ENCODE data around the gene GABRQ.
A peak's percentile ranks its signal among the peaks of the same experiment; 100 is the strongest.

GABRQ gene

DNA sequence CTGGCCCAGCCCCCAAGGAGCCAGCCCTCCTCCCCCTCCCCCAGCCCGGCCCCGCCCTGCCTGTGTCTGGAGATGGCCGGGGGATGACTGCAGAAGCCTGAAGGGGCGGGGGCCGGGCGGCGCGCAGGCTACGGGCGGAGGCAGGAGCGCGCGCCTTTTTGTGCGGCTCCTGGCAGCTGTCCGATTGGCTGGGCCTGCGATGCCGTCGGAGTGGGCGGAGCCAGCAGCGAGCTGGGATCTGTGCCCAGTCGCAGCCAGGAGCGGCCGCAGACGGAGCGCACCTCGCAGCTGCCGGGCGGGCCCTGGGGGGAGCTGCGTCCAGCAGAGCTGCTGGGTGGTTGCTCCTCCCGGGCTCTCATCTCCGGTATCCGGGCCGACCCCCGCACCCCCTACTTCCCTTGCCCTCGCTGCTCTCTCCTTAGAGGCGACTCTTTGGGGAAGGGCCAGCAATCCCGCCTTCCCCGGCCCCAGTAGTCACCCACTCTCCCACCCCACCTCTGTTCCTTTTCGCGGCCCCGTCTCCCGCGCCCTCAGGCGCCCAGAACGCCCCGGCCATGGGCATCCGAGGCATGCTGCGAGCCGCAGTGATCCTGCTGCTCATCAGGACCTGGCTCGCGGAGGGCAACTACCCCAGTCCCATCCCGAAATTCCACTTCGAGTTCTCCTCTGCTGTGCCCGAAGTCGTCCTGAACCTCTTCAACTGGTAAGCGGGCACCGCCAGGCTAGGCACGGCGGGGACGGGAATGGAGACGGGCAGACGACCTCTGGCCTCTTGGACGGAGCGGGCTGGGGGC, at the start of gene GABRQ:
Gene GABRQ, plus strand, starts transcription at position 247 of the 794 bp plus-strand sequence. Its CDS starts 308 bp downstream, at position 555.
- DNase-seq (ENCODE audit: low read depth), result peak; percentile 8

DNA sequence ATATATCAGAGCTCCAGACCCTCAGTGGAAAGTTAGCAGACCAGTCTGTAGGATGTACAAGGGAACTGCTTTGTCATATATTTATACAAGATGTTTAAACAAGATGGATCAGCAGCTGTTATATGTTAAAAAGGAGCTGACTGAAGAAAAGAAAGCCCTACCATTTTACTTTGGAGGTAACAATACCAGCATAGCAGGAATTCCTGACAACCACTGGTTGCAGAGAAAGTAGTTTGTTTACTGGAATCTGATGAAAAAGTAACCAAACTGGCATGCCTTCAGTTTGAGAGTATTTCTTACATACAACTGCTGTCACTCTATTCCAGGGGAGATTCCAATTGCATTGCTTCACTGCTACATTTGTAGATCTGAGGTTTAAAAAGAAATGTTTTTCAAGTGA, 49.5 kb upstream of the GABRQ start:
- no peak for DNase-seq (ENCODE audit: low read depth)

DNA sequence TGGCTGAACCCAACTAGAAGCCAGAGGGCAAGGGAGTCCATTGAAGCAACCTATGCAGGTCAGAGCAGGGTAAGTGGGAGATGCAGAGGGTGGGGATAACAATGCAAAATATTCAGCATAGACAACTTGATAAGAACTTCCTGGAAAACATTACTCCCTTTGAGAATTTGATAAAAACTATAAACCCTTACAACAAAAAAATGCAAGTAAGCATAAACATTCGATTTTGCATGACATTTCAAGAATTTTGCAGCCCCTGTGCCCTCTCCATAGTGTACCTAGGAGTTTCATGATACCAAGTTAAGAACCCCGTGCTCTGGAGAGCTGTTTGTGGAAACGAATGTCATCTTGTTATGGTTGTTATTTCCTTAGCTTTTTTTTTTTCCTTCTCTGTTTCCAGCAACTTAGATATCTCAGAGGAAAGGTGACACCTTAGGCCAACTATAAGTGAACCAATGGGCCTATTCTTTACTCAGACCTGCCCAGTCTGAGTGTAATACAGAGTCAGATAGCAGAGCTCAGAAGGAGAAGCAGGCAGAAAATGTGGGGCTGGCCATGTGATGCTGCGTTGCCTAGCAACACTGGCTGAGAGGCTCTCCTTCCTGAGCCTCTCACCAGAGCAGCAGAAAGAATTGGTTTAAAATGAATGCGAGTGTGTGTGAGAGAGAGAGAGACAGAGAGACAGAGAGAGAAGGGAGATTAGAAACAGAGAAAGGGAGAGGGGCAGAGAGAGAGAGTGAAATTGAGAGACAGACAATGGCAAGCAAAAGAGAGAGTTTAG, 36.7 kb upstream of the GABRQ start:
- no peak for DNase-seq (ENCODE audit: low read depth)

DNA sequence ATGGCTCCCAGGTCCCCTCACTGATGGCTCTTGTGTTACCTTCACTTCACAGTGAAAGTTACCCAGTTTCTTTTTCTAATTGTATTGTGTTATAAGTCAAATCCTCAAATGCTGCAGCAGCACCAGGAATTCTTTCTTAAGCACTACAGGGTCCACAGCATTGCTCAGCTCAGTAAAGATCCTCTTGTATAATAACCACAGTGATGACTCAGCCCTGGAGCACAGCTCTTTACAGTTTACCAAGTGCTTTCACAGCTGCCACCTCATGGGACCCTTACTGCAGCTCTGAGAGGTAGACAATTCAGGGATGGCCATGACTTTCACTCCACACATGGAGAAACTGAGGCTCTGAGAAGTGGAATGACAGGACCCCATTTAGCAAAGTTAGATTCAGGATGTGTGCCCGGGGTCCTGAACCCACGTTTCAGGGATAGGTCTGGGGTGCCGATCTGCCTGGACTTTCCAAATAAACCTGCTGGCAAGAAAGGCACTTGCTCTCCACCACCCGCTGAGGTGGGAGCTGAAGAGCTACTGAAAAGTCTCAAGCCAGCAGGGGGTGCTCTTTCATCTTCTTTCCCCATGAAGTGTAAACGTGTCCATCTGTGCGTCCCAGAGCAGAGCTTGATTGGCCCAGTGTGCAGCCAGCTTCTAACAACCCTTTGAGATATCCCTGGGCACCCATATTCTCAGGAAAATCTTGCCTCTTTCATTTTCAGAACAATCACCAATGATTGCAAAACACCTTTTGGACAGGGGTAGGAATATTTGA, 35.7 kb upstream of the GABRQ start:
- DNase-seq (ENCODE audit: low read depth), result no peak

DNA sequence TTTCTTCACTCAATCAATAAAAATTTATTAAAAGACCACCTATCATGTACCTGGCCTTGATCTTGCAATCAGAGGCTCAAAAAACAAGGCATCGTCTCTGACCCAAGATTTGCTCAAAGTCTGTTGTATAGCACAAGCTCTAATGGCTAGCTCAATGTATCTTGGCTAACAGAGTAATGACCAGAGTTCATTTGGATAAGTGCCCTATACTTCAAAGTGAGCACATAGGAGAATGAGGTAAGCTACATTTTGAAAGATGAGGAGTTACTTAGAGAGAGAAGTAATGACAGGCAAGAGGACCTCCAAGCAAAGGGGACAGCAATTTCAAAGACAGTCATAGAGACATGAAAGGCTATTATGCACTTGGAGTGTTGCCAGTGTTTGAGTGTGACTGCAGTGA, 22.9 kb upstream of the GABRQ start:
- DNase-seq (ENCODE audit: low read depth), result no peak

DNA sequence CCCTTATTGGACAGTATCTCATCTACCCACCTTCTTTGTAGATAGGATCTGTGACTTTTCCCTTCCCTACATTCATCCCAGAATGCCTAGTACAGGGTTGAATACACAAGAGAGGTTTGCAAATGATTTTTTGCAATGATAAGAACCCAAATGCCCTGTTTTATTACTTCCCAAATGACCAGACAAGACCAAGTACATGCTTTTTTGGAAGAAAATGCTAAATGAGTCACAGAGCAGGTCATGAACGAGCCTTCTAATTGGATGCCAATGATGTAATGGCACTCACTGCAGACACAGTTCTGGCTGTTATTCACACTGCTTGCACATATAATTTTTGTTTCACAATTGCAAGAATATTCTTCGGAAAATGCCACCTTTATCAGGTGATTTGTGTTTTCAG, 17.8 kb upstream of the GABRQ start:
- DNase-seq (ENCODE audit: low read depth), result no peak

DNA sequence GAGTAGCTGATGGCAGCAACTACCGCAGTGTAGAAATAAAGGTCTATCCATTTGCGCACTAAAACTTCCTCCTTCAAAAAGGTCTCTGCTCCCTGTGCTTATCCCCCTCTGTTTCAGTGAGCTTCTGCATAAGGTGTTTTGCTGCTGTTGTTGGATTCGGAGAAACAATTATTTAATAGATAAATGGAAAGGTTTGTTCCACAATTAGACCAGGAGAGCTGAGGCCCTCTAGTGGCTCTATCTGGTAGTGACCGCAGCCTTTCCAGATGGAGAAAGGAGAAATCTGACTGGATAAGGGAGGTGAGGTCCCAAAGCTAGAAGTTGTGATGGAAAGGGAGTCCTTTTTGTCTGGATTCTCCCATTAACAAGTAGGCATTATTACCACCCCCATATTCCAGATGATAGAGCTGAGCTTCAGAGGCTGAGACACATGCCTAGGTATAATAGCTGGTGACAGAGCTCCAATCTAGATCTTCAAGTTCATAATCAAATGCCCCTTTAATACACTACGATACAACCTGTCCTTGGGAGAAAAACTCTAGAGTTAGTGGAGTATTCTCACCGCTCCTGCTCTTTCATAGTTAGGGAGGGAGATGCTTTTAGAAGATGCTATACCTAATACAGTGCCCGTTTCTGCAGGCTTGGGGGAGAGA, 5.1 kb upstream of the GABRQ start:
- peak; percentile 16 for DNase-seq (ENCODE audit: low read depth)

DNA sequence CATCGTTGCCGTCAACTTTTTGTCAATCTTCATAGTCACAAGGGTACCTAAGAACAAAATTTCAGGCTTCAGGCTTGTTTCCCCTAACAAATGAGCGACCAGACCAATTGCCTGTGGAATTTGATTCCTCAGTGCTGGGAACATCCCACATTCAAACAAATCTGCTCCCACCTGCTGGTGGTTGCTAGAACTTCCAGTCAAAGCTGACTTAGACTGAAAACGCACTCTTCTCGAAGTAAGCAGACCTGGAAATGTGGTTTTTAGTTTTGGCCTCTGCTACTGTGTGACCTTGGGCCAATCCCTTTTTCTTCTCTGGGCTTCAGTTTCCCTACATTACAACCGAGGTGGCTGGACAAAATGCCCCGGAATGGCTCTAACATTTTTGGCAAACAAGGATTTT, 1.8 kb upstream of the GABRQ start:
- peak; percentile 51 for DNase-seq (ENCODE audit: low read depth)

DNA sequence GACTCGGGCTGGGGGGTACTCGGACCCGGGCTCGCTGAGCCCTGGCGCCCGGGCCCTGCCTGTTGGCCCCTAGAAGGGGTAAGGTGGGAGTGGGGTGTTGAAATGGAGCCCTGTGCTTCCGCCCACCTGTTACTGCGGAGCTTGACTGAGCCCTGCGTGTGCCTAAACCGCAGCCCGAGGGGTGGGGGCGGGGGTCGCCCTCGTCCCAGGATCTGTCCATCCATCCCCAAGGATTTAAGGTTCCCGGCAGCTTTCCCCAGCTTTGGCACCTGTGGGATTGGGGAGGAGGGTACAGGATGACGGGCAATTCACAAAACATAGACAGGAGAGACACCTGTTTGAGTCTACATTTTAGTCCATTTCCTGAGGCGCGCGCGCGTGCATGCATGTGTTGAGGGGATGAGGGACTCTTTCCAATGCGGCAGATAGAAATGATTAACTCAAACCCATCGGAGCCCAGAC, 779 bp downstream of the GABRQ start:
- no peak for DNase-seq (ENCODE audit: low read depth)

DNA sequence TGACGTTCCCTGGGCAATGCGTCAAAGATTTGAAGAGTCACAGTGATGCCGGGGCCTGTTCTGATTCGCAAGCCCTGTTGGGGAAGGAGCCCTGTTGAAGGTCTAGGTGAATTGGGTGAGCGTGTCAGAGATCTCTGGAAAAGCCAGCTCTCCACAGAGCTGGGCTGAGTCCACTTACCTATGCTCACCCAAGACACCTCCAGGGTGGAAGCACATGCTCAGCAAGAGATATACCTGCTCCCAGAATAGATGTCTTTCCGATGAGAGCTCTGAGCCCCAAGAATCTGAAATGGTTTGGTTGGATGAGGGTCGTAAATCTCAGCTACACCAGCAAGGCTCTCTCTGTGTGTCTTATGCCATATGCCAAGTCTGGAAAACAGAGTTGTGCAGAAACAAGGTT, 1.7 kb downstream of the GABRQ start:
- DNase-seq (ENCODE audit: low read depth), result no peak

DNA sequence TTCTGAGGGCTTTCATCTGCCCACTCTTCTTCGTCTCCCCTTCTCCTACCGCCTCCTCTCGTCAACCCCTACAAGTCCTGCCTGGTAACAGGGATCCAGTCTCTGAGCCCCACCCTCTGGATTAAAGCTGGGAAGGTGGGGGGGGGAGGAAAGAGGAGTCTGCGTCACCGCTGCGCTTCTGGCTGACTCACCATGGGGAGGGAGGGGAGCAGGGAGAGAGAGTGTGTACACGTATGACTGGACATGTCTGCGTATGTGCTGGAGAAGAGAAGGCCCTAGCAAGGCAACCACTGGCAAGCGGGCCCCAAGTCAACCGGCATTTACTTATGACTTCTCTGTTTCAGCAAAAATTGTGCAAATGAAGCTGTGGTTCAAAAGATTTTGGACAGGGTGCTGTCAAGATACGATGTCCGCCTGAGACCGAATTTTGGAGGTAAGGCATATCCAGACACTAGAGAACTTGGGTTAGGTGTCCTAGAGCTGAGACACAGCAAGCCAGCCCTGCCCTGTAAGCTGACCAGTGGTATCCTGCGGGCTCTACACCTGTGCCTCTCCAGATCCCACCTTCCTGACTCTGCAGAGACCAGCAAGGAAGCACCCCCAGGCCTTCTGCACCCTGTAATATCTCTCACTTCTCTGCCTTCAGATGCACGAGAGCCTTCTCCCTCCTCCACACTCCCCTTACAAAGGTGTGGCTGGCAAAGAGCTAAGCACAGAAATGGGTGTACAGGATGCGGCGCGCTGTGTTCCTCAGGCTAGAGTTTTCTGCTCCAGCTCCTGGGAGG, 2.5 kb downstream of the GABRQ start:
- peak; percentile 25 for DNase-seq (ENCODE audit: low read depth)

DNA sequence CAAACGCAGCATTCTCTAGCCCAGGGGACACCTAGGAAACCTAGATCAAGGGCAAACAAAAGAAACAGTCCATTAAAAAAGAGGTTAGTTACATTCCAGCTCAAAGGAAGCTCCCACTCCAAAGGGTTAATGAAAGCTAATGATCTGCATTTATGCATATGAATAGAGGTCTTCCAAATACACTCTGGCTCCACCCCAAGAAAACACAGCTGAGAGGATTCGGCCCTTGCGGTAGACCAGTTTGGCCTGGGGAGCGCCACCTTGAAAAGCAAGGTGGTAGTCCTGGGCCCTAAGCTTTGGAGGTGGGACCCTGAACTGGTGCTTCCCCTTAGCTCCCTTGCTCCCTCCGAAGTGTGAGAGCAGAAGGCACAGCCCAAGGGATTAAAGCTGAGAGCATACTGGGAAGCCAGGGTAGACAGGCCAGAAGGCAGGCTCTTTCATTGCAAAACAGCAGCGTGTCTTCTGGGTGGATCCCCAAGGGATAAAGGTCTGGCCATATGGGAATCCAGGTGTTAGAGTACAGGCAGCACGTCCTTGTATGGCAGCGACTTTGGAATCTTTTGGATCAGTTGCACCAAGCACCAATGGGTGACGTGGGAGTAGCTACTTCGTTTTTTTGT, 3.7 kb downstream of the GABRQ start:
- DNase-seq (ENCODE audit: low read depth), result no peak

DNA sequence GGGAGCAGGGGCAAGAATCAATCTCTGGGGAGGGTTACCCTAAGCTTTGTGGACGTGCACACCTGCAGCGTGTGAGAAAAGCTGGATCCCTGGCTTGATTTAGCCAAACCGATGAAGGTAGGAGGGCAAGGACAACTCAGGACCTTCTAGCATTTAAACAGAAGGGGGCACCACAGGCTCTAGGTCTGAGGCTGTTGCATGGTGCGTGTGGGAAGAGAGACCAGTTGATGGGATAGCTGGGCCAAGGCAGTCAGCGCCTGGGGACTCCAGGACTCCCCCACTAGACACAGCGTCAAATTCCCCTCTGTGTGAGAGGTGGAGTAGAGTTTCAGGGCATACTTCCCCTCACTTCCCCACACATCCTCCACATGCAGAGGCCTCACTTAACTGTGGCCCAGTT, 4.3 kb downstream of the GABRQ start:
- DNase-seq (ENCODE audit: low read depth), result no peak

DNA sequence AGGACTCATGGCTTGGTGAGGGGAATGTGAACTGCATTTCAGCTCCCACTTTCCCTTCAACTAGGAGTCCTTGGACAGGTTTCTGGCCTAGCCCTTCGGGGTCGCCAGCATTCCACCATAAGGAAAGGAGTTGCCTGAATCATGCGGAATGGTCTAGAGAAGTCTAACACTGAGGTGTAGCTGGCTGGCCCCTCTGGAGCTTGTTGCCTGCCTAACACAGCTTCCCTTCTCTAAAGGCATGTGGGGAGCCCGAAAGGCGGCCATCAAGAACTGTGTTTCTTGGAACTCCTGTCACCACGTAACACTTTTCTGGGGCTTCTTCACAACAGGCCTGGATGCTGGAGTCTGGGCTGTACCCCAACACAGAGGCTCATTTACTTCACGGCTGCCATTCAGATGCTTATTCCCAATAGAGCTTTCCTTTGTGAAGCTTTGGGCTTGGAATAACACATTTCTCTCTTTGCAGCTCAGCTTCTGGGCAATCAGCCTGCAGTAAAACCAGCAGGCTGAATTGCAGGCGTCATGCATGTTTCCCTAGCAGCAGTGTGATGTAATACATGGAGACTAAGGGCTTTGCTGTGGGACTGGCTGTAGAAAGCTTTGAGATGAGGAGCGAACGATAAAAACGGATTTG, 5.4 kb downstream of the GABRQ start:
- DNase-seq (ENCODE audit: low read depth), result no peak

DNA sequence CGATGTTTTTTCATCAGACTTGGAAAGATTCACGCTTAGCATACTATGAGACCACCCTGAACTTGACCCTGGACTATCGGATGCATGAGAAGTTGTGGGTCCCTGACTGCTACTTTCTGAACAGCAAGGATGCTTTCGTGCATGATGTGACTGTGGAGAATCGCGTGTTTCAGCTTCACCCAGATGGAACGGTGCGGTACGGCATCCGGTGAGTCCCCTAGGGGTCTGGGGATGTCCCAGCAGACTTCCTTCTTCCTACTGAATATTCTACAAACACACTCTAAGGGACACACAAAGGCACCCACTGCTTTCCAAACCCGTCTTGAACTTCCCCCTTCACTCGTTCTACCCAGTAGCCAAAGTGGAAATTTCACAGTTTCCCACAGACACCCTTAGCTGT, 9.3 kb downstream of the GABRQ start:
- DNase-seq (ENCODE audit: low read depth), result no peak

DNA sequence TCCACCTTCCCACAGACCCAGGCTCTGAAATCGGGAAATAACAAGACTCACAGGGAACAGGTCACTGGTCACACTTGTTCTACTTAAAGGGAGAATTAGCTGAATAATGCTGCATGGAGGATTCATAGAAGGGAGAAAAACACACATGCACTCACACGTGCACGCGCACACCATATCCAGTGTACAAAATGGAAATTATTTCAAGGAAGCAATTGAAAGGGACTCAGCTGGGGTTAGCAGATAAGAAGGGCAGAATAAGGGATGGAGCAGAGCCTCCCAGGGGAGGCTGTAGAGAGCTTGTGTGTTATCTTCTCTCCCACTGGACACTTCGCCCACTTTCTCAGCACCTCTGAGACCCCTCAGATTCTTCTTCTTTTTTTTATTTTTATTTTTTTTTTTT, 10.3 kb downstream of the GABRQ start:
- no peak for DNase-seq (ENCODE audit: low read depth)

DNA sequence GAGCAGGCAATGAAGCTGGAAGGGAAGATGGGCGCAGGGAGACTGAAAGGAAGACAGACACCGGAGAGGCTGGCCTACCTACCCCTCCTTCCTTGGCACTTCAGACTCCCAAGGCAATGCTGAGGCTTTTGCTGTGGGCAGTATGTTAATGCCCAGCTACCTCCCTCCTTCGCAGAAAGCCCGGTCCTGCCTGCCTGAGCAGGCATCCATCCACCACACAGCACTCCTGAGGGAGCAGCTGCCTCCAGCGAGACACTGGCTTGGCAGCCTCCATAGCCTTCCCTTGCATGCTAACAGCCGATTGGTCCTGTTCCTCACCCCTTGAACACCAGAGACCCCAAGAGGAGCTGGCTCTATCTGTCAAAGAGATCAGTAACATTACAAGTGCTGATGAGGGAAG, 14.4 kb downstream of the GABRQ start:
- DNase-seq (ENCODE audit: low read depth), result no peak

DNA sequence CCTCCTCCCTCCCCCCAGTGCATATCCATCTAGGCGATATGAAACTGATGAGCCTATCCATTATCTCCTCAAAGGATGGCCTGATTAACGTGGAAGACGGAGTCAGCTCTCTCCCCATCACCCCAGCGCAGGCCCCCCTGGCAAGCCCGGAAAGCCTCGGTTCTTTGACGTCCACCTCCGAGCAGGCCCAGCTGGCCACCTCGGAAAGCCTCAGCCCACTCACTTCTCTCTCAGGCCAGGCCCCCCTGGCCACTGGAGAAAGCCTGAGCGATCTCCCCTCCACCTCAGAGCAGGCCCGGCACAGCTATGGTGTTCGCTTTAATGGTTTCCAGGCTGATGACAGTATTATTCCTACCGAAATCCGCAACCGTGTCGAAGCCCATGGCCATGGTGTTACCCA, 14.8 kb downstream of the GABRQ start:
- DNase-seq (ENCODE audit: low read depth), result no peak

DNA sequence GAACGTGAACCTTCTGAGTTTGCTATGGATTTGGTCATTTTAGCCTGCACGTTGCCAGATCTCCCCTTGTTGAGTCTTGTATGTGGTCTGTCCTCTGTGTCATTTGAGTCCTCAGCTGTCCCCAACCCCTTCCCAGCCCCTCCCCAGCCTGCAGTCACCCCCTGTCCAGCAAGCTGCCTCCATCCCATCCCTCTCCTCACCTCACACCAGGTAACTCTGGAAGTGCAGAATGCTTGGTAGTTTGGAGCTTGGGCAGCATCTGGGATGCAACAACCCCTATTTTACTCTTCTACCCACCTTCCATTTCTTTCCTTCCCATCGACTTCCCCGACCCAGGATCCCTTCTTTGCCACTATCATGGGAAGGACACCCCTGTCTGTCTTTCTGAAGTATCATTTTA, 18.4 kb downstream of the GABRQ start:
- no peak for DNase-seq (ENCODE audit: low read depth)

DNA sequence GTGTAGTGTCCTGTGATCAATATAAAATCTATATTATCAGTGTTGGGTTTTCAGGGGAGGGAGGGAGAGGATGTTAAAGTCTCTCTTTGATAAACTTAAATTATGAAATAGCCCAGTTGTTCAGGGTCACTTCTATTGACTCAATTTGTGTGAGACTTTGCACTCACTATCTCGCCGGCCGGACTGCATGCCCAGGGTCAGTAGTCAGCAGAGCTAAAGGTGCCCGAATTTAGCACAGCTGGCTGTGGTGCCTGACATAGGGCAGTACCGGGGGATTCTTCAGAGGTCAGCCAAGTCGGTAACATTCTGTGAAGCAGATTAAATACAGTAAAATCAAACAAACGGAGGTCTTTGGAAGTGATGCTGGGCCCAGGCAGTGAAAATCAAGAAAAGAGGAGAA, 19.2 kb downstream of the GABRQ start:
- no peak for DNase-seq (ENCODE audit: low read depth)
